GM12878 (cell line): ENCODE measurements around the gene SPOCK1. TPM values are rescaled to one million over a fixed set of nuclear protein-coding genes. Genes with fewer than 3 reads are reported as not detected.
A peak's percentile ranks its signal among the peaks of the same experiment; 100 is the strongest.

ENCODE experiments used
- ATAC-seq: fragments of 200-7000 bp; cut with Tn5 transposase; 3 replicates; pipeline ENCODE4 v1.9.1; 2020; ENCODE audit warnings: mild to moderate bottlenecking, moderate library complexity
- BruUV-seq: library from RNA; stranded (reverse); fragments of 400-500 nt; replicated peaks from 2 replicates; lab custom pipeline; 2021; lab: Mats Ljungman, UMichigan
- CTCF ChIA-PET: fragments of 300-600 bp; sonication (Branson Sonifier 250); formaldehyde crosslinking; extraction: SDS; loops from one replicate; lab custom pipeline; 2021; ENCODE audit warnings: inconsistent platforms; lab: Yijun Ruan, JAX
- POLR2A ChIA-PET: fragments of 350-600 bp; formaldehyde crosslinking; extraction: SDS; loops from one replicate; lab custom pipeline; 2021; ENCODE audit warnings: inconsistent platforms; lab: Charles Lee
- RAD21 ChIA-PET: fragments of 300-600 bp; sonication (Branson Sonifier 250); formaldehyde crosslinking; loops from one replicate; lab custom pipeline; 2023; ENCODE audit warnings: antibody characterized with exemption; ENCODE audit not compliant: unreplicated experiment; lab: Charles Lee
- SMC1A ChIA-PET: fragments of 300-600 bp; sonication (Branson Sonifier 250); formaldehyde crosslinking; loops from one replicate; lab custom pipeline; 2023; ENCODE audit not compliant: unreplicated experiment, uncharacterized antibody; lab: Charles Lee
- DNase-seq: peaks from one replicate; pipeline ENCODE4 v3.0.0-alpha.2; 2011; ENCODE audit warnings: low read depth, low spot score
- FAIRE-seq: peaks from 3 replicates; lab custom pipeline; 2011; peaks lifted over from hg19 to GRCh38; lab: Jason Lieb, UNC
- H2AFZ ChIP-seq: 2 replicates; pipeline ENCODE4 v1.6.0; 2011; ENCODE audit warnings: low read depth, low read length, control low read depth; ENCODE audit not compliant: control insufficient read depth
- H3K27ac ChIP-seq: 2 replicates; pipeline ENCODE4 v1.5.1; 2011; ENCODE audit warnings: control low read depth; ENCODE audit not compliant: control insufficient read depth, insufficient read depth
- H3K27me3 ChIP-seq, 2 experiments: replicated peaks in 1 of 2; 2 replicates each; pipeline versions ENCODE4 v1.6.0 to v1.6.1; 2011; ENCODE audit warnings: low read length in 1 of 2; ENCODE audit not compliant: control insufficient read depth in 2 of 2, insufficient read depth in 2 of 2
- H3K36me3 ChIP-seq, 2 experiments: 2 replicates each; pipeline ENCODE4 v1.5.1; 2011; ENCODE audit warnings: low read length in 1 of 2; ENCODE audit not compliant: control insufficient read depth in 2 of 2, insufficient read depth in 2 of 2
- H3K4me1 ChIP-seq: 2 replicates; pipeline ENCODE4 v1.6.1; 2011; ENCODE audit warnings: mild to moderate bottlenecking, low read length, moderate library complexity, mixed read lengths; ENCODE audit not compliant: control insufficient read depth, insufficient read depth
- H3K4me2 ChIP-seq: 2 replicates; pipeline ENCODE4 v1.6.0; 2011; ENCODE audit warnings: control low read depth; ENCODE audit not compliant: control insufficient read depth, insufficient read depth
- H3K4me3 ChIP-seq: fragments of 200-600 bp; sonication (generic); 2 replicates; pipeline ENCODE4 v1.5.1; 2016
- H3K79me2 ChIP-seq: 2 replicates; pipeline ENCODE4 v1.6.0; 2011; ENCODE audit warnings: low read length; ENCODE audit not compliant: control insufficient read depth, insufficient read depth
- H3K9ac ChIP-seq: 2 replicates; pipeline ENCODE4 v1.8.0; 2011; ENCODE audit warnings: low read length, control low read depth, mixed read lengths; ENCODE audit not compliant: control insufficient read depth, insufficient read depth
- H3K9me3 ChIP-seq: replicated peaks from 3 replicates; pipeline ENCODE4 v1.5.1; 2011; ENCODE audit warnings: mild to moderate bottlenecking, low read length; ENCODE audit not compliant: control insufficient read depth, insufficient read depth
- H4K20me1 ChIP-seq: 2 replicates; pipeline ENCODE4 v1.6.0; 2011; ENCODE audit not compliant: control insufficient read depth, insufficient read depth
- BMI1 ChIP-seq: fragments of 450-650 bp; IDR thresholded peaks from 2 replicates; pipeline ENCODE4 v1.6.1; 2016; ENCODE audit warnings: mild to moderate bottlenecking, moderate library complexity, borderline replicate concordance
- DPF2 ChIP-seq: fragments of 450-650 bp; IDR thresholded peaks from 2 replicates; pipeline ENCODE4 v1.6.1; 2017; ENCODE audit warnings: mild to moderate bottlenecking
- EZH2 ChIP-seq: IDR thresholded peaks from 2 replicates; pipeline ENCODE4 v1.6.1; 2012; ENCODE audit warnings: low read depth, mild to moderate bottlenecking, control low read depth, inconsistent platforms, low read length, borderline replicate concordance; ENCODE audit not compliant: control insufficient read depth
- MTA3 ChIP-seq: IDR thresholded peaks from 2 replicates; pipeline ENCODE4 v1.6.1; 2012; ENCODE audit warnings: low read length, inconsistent platforms, borderline replicate concordance
- MYB ChIP-seq: fragments of 150-350 bp; IDR thresholded peaks from 2 replicates; pipeline ENCODE4 v1.6.1; 2014; ENCODE audit warnings: mild to moderate bottlenecking, low read depth, low read length, borderline replicate concordance
- NBN ChIP-seq: fragments of 450-650 bp; IDR thresholded peaks from 2 replicates; pipeline ENCODE4 v1.6.1; 2016
- NFXL1 ChIP-seq: fragments of 450-650 bp; IDR thresholded peaks from 2 replicates; pipeline ENCODE4 v1.6.1; 2017; ENCODE audit warnings: antibody characterized with exemption, mild to moderate bottlenecking, borderline replicate concordance
- SREBF2 ChIP-seq: IDR thresholded peaks from 2 replicates; pipeline ENCODE4 v1.6.1; 2012; ENCODE audit warnings: mild to moderate bottlenecking, low read length
- TAF1 ChIP-seq: IDR thresholded peaks from 2 replicates; pipeline ENCODE4 v1.6.1; 2011; ENCODE audit warnings: mild to moderate bottlenecking, low read depth, low read length, borderline replicate concordance
- WGBS: methylation state at CpG from one replicate; pipeline ENCODE4 v1.1.6; 2016; ENCODE audit warnings: low lambda C conversion rate; ENCODE audit not compliant: insufficient replicate concordance, insufficient coverage; ENCODE audit errors: missing lambda C conversion rate; 5-methylcytosine and 5-hydroxymethylcytosine counted together
- in situ Hi-C: fragments of 300-500 bp; cut with MboI; formaldehyde crosslinking; loops from 9 replicates; pipeline ENCODE4 v1.14.3; 2018; ENCODE audit warnings: mixed read lengths
- intact Hi-C: fragments of 100-400 bp; cut with micrococcal nuclease; formaldehyde crosslinking; loops from one replicate; pipeline ENCODE4 v1.14.2; 2022; ENCODE audit not compliant: unreplicated experiment
- polyA plus RNA-seq, 11 experiments: library from polyadenylated mRNA; depleted of rRNA in 4 of 11; unstranded in 6 of 11; stranded (reverse) in 5 of 11; fragments of >200 nt; fragmentation: Nextera tagmentation in 4 of 11; fragmentation: Illumina TruSeq in 1 of 11; extraction: Ambion mirVana in 4 of 11; extraction: Trizol in 1 of 11; gene quantifications; 1 replicate in 1 of 11; 2 replicates in 10 of 11; pipeline versions ENCODE4 v1.2.1 to v1.2.3, GENCODE V29; 2011 to 2016; ENCODE audit warnings: inconsistent platforms in 2 of 11, missing spikeins in 2 of 11, low read depth in 1 of 11
- total RNA-seq, 4 experiments: library from RNA; depleted of rRNA in 3 of 4; stranded (reverse); fragments of >200 nt in 3 of 4; fragmentation: Illumina TruSeq in 1 of 4; extraction: Trizol in 1 of 4; gene quantifications; 2 replicates each; pipeline versions ENCODE4 v1.2.1 to v1.2.3, GENCODE V29; 2013 to 2021
- TF ChIP-seq, protein P1 (sequence below): fragments of 450-650 bp; formaldehyde crosslinking; IDR thresholded peaks from 2 replicates; pipeline ENCODE4 v1.5.0; 2022; ENCODE audit warnings: mild to moderate bottlenecking, missing genetic modification characterization
- TF ChIP-seq, protein P2 (sequence below): IDR thresholded peaks from 2 replicates; pipeline ENCODE4 v1.6.1; 2011; ENCODE audit warnings: borderline replicate concordance, low read depth, mild to moderate bottlenecking, moderate library complexity, mixed read lengths, low read length; ENCODE audit not compliant: insufficient read depth; ENCODE audit errors: extremely low read length
- TF ChIP-seq, protein P3 (sequence below): fragments of 450-650 bp; IDR thresholded peaks from 2 replicates; pipeline ENCODE4 v1.6.1; 2016; ENCODE audit warnings: mild to moderate bottlenecking

The SPOCK1 gene
- total and polyA plus RNA-seq, 10 of the 15 experiments (the other 5 are each of a cell fraction or from before 2014, with no cell fraction given): 0.06 to 0.68 (median 0.25) TPM; not detected in 3

DNA sequence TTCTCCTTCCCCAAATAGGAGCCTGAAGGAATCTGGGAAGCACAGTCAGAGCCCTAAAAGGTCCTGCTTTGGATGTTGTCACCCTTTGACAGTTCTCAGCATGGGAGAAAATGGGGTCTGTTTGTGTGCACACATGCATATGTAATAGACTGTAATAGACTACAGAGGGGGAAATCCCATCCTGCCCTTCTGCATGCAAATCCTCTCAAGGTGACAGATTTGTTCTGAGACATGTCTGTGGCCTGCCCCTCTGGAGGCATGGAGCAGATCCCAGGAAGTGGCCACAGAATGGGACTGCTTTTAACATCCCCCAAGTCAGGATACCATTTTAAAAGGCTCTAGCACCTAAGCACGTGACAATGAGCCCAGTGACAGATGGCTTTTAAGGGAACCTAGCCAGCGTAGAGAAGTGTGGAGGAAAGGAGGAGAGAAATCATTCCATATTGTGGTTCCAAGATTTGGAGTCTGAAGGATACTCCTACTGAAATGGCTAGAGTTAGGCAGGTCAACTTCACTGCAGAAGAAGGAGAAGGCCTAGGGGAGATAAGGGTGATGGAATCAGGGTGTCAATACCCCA lies 483.5 kb downstream of the SPOCK1 start:
- H3K9me3 ChIP-seq: no peaks in the 10 kb centered on the region
- RAD21 ChIA-PET: no interaction called here
- DNase-seq (no peak), FAIRE-seq (no peak), ATAC-seq (peak; percentile 34; the same call in 2 of the 3 replicates)
- H4K20me1 ChIP-seq: no peaks in the 10 kb centered on the region
- H3K4me2 ChIP-seq: no peak overlapping the region
- CTCF ChIA-PET: no interaction called here
- H3K4me3 ChIP-seq: no peak overlapping the region
- no peaks in the 10 kb centered on the region for H3K36me3 ChIP-seq
- SMC1A ChIA-PET: no interaction called here
- H2AFZ ChIP-seq: no peak overlapping the region
- no peak overlapping the region for H3K27ac ChIP-seq
- in situ Hi-C loops: no loop called here
- H3K4me1 ChIP-seq: no peaks in the 10 kb centered on the region
- POLR2A ChIA-PET: no interaction called here
- no peak for TF ChIP-seq EZH2
- TF ChIP-seq, all 136 proteins: peak for 0
- Histone ChIP-seq H3K79me2 (no peaks in the 10 kb centered on the region), H3K9ac (no peak overlapping the region), H3K27me3 (no peaks in the 10 kb centered on the region)
- no TSS peak for BruUV-seq
- 43% methylated on average over 2 of the region's 2 CpGs for WGBS
- intact Hi-C loops: no loop called here

DNA sequence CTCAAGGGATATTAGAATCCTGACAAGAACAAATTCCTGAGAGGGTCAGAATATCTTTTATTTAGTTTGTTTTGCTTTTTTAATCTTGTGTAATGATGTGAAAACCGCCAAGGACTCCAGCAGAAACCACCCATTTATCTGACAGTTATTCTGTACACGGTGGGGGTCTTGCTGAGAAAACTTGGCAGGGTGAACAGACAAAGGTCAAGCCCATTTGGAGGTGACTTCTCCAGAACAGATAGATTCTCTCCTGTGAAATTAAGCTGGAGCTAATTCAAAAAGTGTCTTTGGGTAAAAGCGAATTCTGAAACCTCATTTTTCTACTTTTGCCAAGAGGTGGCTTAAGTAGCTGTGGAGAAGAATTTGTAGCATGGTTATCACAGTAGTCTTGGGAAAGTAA lies 484.4 kb downstream of the SPOCK1 start:
- 2% methylated on average over 3 of the region's 3 CpGs for WGBS
- POLR2A ChIA-PET: no interaction called here
- in situ Hi-C loops: no loop called here
- TF ChIP-seq, protein P1, sequence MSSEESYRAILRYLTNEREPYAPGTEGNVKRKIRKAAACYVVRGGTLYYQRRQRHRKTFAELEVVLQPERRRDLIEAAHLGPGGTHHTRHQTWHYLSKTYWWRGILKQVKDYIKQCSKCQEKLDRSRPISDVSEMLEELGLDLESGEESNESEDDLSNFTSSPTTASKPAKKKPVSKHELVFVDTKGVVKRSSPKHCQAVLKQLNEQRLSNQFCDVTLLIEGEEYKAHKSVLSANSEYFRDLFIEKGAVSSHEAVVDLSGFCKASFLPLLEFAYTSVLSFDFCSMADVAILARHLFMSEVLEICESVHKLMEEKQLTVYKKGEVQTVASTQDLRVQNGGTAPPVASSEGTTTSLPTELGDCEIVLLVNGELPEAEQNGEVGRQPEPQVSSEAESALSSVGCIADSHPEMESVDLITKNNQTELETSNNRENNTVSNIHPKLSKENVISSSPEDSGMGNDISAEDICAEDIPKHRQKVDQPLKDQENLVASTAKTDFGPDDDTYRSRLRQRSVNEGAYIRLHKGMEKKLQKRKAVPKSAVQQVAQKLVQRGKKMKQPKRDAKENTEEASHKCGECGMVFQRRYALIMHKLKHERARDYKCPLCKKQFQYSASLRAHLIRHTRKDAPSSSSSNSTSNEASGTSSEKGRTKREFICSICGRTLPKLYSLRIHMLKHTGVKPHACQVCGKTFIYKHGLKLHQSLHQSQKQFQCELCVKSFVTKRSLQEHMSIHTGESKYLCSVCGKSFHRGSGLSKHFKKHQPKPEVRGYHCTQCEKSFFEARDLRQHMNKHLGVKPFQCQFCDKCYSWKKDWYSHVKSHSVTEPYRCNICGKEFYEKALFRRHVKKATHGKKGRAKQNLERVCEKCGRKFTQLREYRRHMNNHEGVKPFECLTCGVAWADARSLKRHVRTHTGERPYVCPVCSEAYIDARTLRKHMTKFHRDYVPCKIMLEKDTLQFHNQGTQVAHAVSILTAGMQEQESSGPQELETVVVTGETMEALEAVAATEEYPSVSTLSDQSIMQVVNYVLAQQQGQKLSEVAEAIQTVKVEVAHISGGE: no peak
- no peak for TF ChIP-seq MTA3
- TF ChIP-seq NFXL1: no peak
- no peak for TF ChIP-seq BMI1
- TF ChIP-seq, protein P2, sequence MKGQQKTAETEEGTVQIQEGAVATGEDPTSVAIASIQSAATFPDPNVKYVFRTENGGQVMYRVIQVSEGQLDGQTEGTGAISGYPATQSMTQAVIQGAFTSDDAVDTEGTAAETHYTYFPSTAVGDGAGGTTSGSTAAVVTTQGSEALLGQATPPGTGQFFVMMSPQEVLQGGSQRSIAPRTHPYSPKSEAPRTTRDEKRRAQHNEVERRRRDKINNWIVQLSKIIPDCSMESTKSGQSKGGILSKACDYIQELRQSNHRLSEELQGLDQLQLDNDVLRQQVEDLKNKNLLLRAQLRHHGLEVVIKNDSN: no peak
- TF ChIP-seq, protein P3, sequence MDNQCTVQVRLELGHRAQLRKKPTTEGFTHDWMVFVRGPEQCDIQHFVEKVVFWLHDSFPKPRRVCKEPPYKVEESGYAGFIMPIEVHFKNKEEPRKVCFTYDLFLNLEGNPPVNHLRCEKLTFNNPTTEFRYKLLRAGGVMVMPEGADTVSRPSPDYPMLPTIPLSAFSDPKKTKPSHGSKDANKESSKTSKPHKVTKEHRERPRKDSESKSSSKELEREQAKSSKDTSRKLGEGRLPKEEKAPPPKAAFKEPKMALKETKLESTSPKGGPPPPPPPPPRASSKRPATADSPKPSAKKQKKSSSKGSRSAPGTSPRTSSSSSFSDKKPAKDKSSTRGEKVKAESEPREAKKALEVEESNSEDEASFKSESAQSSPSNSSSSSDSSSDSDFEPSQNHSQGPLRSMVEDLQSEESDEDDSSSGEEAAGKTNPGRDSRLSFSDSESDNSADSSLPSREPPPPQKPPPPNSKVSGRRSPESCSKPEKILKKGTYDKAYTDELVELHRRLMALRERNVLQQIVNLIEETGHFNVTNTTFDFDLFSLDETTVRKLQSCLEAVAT: no peak
- TF ChIP-seq NBN: no peak
- no peak for TF ChIP-seq DPF2
- no peak for TF ChIP-seq MYB
- TF ChIP-seq TAF1: no peak
- TF ChIP-seq SREBF2: no peak

More for the DNA sequence above, 484.4 kb downstream of the SPOCK1 start:
- no peak overlapping the region for H2AFZ ChIP-seq
- intact Hi-C loops: no loop called here
- H3K9me3 ChIP-seq: no peaks in the 10 kb centered on the region
- H3K4me1 ChIP-seq: no peaks in the 10 kb centered on the region
- no peak overlapping the region for H3K4me3 ChIP-seq
- ATAC-seq (no peak), FAIRE-seq (no peak), DNase-seq (no peak)
- H3K79me2 ChIP-seq: no peaks in the 10 kb centered on the region
- H4K20me1 ChIP-seq: no peaks in the 10 kb centered on the region
- no peaks in the 10 kb centered on the region for H3K27me3 ChIP-seq
- RAD21 ChIA-PET: no interaction called here
- no peak overlapping the region for H3K9ac ChIP-seq
- H3K4me2 ChIP-seq: no peak overlapping the region
- H3K36me3 ChIP-seq: no peaks in the 10 kb centered on the region
- CTCF ChIA-PET: no interaction called here
- BruUV-seq: no TSS peak
- SMC1A ChIA-PET: no interaction called here
- H3K27ac ChIP-seq: no peak overlapping the region
